SK-N-SH (cell line): Measurements from ENCODE around the gene SYNPO2.

ENCODE experiments used
- CHD2 ChIP-seq: fragments of 150-350 bp; IDR thresholded peaks from 2 replicates; pipeline ENCODE4 v1.6.1; 2018; ENCODE audit warnings: low read length; ENCODE audit not compliant: partially characterized antibody
- CTCF ChIP-seq: fragments of 200-600 bp; sonication (generic); IDR thresholded peaks from 2 replicates; pipeline ENCODE4 v1.6.1; 2017; ENCODE audit warnings: antibody characterized with exemption, mild to moderate bottlenecking, moderate library complexity
- ELF1 ChIP-seq: IDR thresholded peaks from 2 replicates; pipeline ENCODE4 v1.4.0; 2012
- EZH2phosphoT487 ChIP-seq: fragments of 200-600 bp; sonication (generic); IDR thresholded peaks from 2 replicates; pipeline ENCODE4 v1.6.1; 2017; ENCODE audit warnings: low read depth, mixed run types, mild to moderate bottlenecking, antibody characterized with exemption, moderate library complexity, borderline replicate concordance
- TAF1 ChIP-seq: IDR thresholded peaks from 2 replicates; pipeline ENCODE4 v1.6.1; 2012; ENCODE audit warnings: low read depth, mild to moderate bottlenecking, low read length, moderate library complexity, borderline replicate concordance

DNA sequence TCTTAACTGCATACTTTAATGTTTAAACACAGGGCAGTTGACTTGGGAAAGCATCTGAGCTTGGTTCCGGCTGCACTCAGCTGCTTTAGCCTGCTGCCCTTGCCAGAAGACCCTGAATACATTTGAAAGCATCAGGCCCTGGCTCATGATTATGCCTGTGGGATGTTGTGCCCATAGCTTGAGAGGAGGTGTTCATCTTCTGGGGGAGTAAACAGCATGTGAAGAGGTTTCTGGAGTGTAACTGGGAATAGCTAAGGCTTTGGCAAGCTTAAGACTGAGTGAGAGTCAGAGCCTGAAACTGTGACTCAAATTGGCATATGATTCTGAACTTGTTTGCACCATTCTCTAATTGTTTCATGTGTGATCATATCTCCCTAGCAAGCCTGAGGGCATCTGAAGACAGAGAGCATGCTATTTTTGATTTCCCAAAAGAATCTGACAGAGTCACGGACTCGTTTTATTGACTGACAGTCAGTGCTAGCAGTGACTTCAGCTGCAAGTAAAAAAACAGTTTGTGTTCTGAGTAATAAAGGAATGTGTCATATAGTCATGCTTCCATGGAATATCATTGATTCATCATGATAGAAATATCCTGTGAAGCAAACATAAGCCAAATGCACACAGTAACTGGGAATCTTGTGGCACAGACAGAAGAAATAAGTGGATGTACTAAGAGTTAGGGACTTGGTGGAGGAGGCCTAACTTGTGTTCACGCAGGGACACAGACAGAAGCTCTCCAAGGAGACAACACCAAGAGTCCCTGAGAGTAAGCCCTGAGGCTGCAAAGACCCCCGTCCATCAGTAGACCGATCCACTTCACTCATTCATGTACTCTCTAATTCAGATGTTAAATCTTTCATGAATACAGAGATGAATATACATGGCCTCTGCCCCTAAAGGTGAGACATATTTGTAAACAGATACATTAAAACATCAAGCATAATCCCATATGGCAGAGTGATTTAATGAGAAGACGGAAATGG is 100.7 kb downstream of the SYNPO2 start:
- no peak for TF ChIP-seq CTCF
- TF ChIP-seq CHD2 = no peak
- TF ChIP-seq EZH2phosphoT487 = no peak
- TF ChIP-seq TAF1 = no peak
- TF ChIP-seq ELF1 = no peak
